Femur (tissue), 1 donor: ENCODE measurements around the gene RFC3.

ENCODE experiments used
- DNase-seq: peaks from one replicate; pipeline ENCODE4 v3.0.0-alpha.2; 2017

RFC3 gene

GRCh38 chr13:33869005-33869404, 51.1 kb downstream of the RFC3 start:
- DNase-seq, result no peak

GRCh38 chr13:33870046-33870668, 52.2 kb downstream of the RFC3 start:
- DNase-seq, result no peak

GRCh38 chr13:33871207-33872004, 53.5 kb downstream of the RFC3 start:
- DNase-seq, result no peak

- no peak for DNase-seq
Observed at GRCh38 chr13:33872005-33872351, 54.0 kb downstream of the RFC3 start.

- no peak for DNase-seq
Observed at GRCh38 chr13:33873251-33873908, 55.4 kb downstream of the RFC3 start.

GRCh38 chr13:33874871-33875270, 56.9 kb downstream of the RFC3 start:
- DNase-seq, result no peak

GRCh38 chr13:33875618-33876401, 57.9 kb downstream of the RFC3 start:
- DNase-seq, result peak; percentile 38

- no peak for DNase-seq
Observed at GRCh38 chr13:33876716-33877394, 58.9 kb downstream of the RFC3 start.

- no peak for DNase-seq
Observed at GRCh38 chr13:33879118-33879517, 61.2 kb downstream of the RFC3 start.

- no peak for DNase-seq
Observed at GRCh38 chr13:33882804-33883203, 64.9 kb downstream of the RFC3 start.

- DNase-seq, result no peak
Observed at GRCh38 chr13:33884531-33885220, 66.7 kb downstream of the RFC3 start.
